B cell (primary cell): ENCODE data around the gene PTEN. TPM values are rescaled to one million over a fixed set of nuclear protein-coding genes. Genes with fewer than 3 reads are reported as not detected.

Source experiments
- ATAC-seq: fragments of 200-7000 bp; cut with Tn5 transposase; one replicate; pipeline ENCODE4 v1.10.0; 2021; ENCODE audit warnings: low read depth, mild to moderate bottlenecking, moderate number of reproducible peaks, moderate library complexity
- CTCF ChIA-PET: fragments of 350-600 bp; sonication (Branson Sonifier 250); formaldehyde crosslinking; loops from one replicate; lab custom pipeline; 2021; ENCODE audit warnings: antibody characterized with exemption, inconsistent platforms; lab: Charles Lee
- POLR2A ChIA-PET: fragments of 350-600 bp; sonication (Branson Sonifier 250); formaldehyde crosslinking; loops from one replicate; lab custom pipeline; 2021; ENCODE audit warnings: antibody characterized with exemption; lab: Charles Lee
- DNase-seq: peaks from one replicate; pipeline ENCODE4 v3.0.0; 2013
- H2AFZ ChIP-seq: 2 replicates; pipeline ENCODE4 v1.6.1; 2012; ENCODE audit warnings: mild to moderate bottlenecking, low read depth, low read length; ENCODE audit not compliant: insufficient read depth, poor library complexity, severe bottlenecking
- H3K27ac ChIP-seq, 2 donors: 1 replicate in 1 of 2; 2 replicates in 1 of 2; pipeline ENCODE4 v1.5.1; 2012 to 2013; ENCODE audit warnings: low read length in 2 of 2, mild to moderate bottlenecking in 2 of 2, moderate library complexity in 1 of 2
- H3K27me3 ChIP-seq, 4 experiments: fragments of 200-600 bp in 1 of 4; sonication (generic) in 1 of 4; replicated peaks in 1 of 4; 1 replicate in 2 of 4; 2 replicates in 2 of 4; pipeline versions ENCODE4 v1.6.1 to v1.7.0; 2013 to 2016; ENCODE audit warnings: low read length in 3 of 4, mild to moderate bottlenecking in 2 of 4, mixed read lengths in 1 of 4, moderate library complexity in 1 of 4; ENCODE audit not compliant: insufficient read depth in 4 of 4, control insufficient read depth in 3 of 4; ENCODE audit errors: control extremely low read depth in 1 of 4
- H3K36me3 ChIP-seq, 2 experiments: replicated peaks in 1 of 2; 1 replicate in 1 of 2; 2 replicates in 1 of 2; pipeline versions ENCODE4 v1.6.1 to v1.7.1; 2013; ENCODE audit warnings: low read length in 1 of 2; ENCODE audit not compliant: insufficient read depth in 2 of 2, control insufficient read depth in 1 of 2; ENCODE audit errors: control extremely low read depth in 1 of 2, extremely low read depth in 1 of 2
- H3K4me1 ChIP-seq, 2 donors: fragments of 200-600 bp in 1 of 2; sonication (generic) in 1 of 2; 1 replicate in 1 of 2; 2 replicates in 1 of 2; pipeline versions ENCODE4 v1.5.1 to v1.6.1; 2013 to 2017; ENCODE audit warnings: low read length in 2 of 2; ENCODE audit not compliant: control insufficient read depth in 2 of 2, insufficient read depth in 2 of 2
- H3K4me2 ChIP-seq: replicated peaks from 2 replicates; pipeline ENCODE3; 2012; ENCODE audit warnings: mild to moderate bottlenecking, low read depth, low read length; ENCODE audit not compliant: poor library complexity, severe bottlenecking
- H3K4me3 ChIP-seq, 5 experiments: fragments of 200-600 bp in 1 of 5; sonication (generic) in 1 of 5; 1 replicate in 3 of 5; 2 replicates in 2 of 5; pipeline versions ENCODE4 v1.5.1 to v1.7.0; 2011 to 2016; ENCODE audit warnings: low read length in 4 of 5, mild to moderate bottlenecking in 4 of 5, low read depth in 2 of 5, control low read depth in 1 of 5, moderate library complexity in 1 of 5; ENCODE audit not compliant: insufficient read depth in 1 of 5; ENCODE audit errors: control extremely low read depth in 1 of 5, extremely low read depth in 1 of 5
- H3K79me2 ChIP-seq: fragments of 200-600 bp; sonication (generic); one replicate; pipeline ENCODE4 v1.6.0; 2016; ENCODE audit warnings: low read length; ENCODE audit not compliant: control insufficient read depth, insufficient read depth
- H3K9ac ChIP-seq: fragments of 200-600 bp; sonication (generic); 2 replicates; pipeline ENCODE4 v1.6.1; 2017; ENCODE audit warnings: mild to moderate bottlenecking, low read length, moderate library complexity
- H3K9me3 ChIP-seq, 3 donors: one replicate each; pipeline versions ENCODE4 v1.6.1 to v1.7.1; 2013; ENCODE audit warnings: low read length in 2 of 3; ENCODE audit not compliant: control insufficient read depth in 2 of 3, insufficient read depth in 1 of 3; ENCODE audit errors: control extremely low read depth in 1 of 3
- H4K20me1 ChIP-seq: 2 replicates; pipeline ENCODE4 v1.6.0; 2012; ENCODE audit warnings: mild to moderate bottlenecking, low read length; ENCODE audit not compliant: insufficient read depth, control insufficient read depth, poor library complexity, severe bottlenecking
- H3K27ac Mint-ChIP-seq: one replicate; pipeline ENCODE4 v1.8.0; 2021; ENCODE audit warnings: mixed read lengths
- H3K27me3 Mint-ChIP-seq: one replicate; pipeline ENCODE4 v1.8.0; 2021; ENCODE audit warnings: mixed read lengths
- H3K4me1 Mint-ChIP-seq: one replicate; pipeline ENCODE4 v1.8.0; 2021; ENCODE audit warnings: mixed read lengths
- H3K4me3 Mint-ChIP-seq: one replicate; pipeline ENCODE4 v1.8.0; 2021; ENCODE audit warnings: mixed read lengths
- H3K9me3 Mint-ChIP-seq: one replicate; pipeline ENCODE4 v1.8.0; 2022; ENCODE audit warnings: mixed read lengths; ENCODE audit not compliant: insufficient read depth
- CTCF ChIP-seq: fragments of 200-600 bp; IDR thresholded peaks from one replicate; pipeline ENCODE4 v1.8.0; 2022; ENCODE audit warnings: antibody characterized with exemption, mild to moderate bottlenecking
- EZH2 ChIP-seq: IDR thresholded peaks from 2 replicates; pipeline ENCODE4 v1.6.1; 2012; ENCODE audit warnings: borderline replicate concordance, low read depth, mild to moderate bottlenecking, moderate library complexity, low read length; ENCODE audit not compliant: insufficient read depth, poor library complexity, severe bottlenecking
- WGBS: methylation state at CpG from one replicate; pipeline ENCODE4 v1.1.5; 2013; ENCODE audit warnings: missing lambda C conversion rate; ENCODE audit not compliant: insufficient coverage; 5-methylcytosine and 5-hydroxymethylcytosine counted together
- intact Hi-C: fragments of 100-400 bp; cut with micrococcal nuclease; formaldehyde crosslinking; loops from one replicate; pipeline ENCODE4 v1.10.0; 2022
- polyA plus RNA-seq: library from polyadenylated mRNA; depleted of rRNA; stranded (reverse); fragments of >200 nt; gene quantifications from 2 replicates; pipeline ENCODE4 v1.2.3, GENCODE V29; 2012
- total RNA-seq, 2 donors: library from RNA; stranded (reverse); fragments of 120-200 nt in 1 of 2; gene quantifications; 1 replicate in 1 of 2; 2 replicates in 1 of 2; pipeline versions ENCODE4 v1.2.3 to v1.2.4, GENCODE V29; 2013 to 2022

Gene PTEN
- total and polyA plus RNA-seq, 2 donors (not counting 1 experiment from before 2014, with no cell fraction given), result 15.2 to 114 TPM

GRCh38 chr10:87841186-87841585 lies 22.2 kb upstream of the PTEN start:
- no peak overlapping the region for H2AFZ ChIP-seq
- ATAC-seq (no peak), DNase-seq (no peak)
- Mint-ChIP-seq H3K9me3 (no peaks in the 10 kb centered on the region), H3K27ac (no peak overlapping the region), H3K27me3 (no peaks in the 10 kb centered on the region), H3K4me1 (peaks cover 6% of the 10 kb centered on the region), H3K4me3 (no peak overlapping the region)
- H3K27ac ChIP-seq, result no peak overlapping the region
- POLR2A ChIA-PET, result interaction anchor here (0.7 kb wide), 1 partner anchor 261 kb away, joined by 3 read pairs; no protein-coding TSS in a partner anchor
- no peak overlapping the region for H3K4me2 ChIP-seq
- H3K36me3 ChIP-seq, result no peaks in the 10 kb centered on the region
- no peak overlapping the region for H3K9ac ChIP-seq
- no peaks in the 10 kb centered on the region for H4K20me1 ChIP-seq
- H3K79me2 ChIP-seq, result no peaks in the 10 kb centered on the region
- H3K4me1 ChIP-seq, result peaks cover 8% of the 10 kb centered on the region in 2 donors
- intact Hi-C loops, result no loop called here
- CTCF ChIA-PET, result interaction anchor here (0.9 to 1.1 kb wide), 2 partner anchors 549 to 711 kb away, joined by 3 to 4 read pairs; no protein-coding TSS in a partner anchor
- no peak overlapping the region for H3K4me3 ChIP-seq
- H3K9me3 ChIP-seq, result no peaks in the 10 kb centered on the region
- 100% methylated on average over 2 of the region's 3 CpGs for whole genome bisulfite sequencing
- TF ChIP-seq EZH2 (no peak), CTCF (no peak)
- no peaks in the 10 kb centered on the region for H3K27me3 ChIP-seq

GRCh38 chr10:87842220-87842641 lies 21.2 kb upstream of the PTEN start:
- H4K20me1 ChIP-seq, result no peaks in the 10 kb centered on the region
- ATAC-seq (no peak), DNase-seq (no peak)
- Mint-ChIP-seq H3K4me3 (no peak overlapping the region), H3K27ac (no peak overlapping the region), H3K9me3 (no peaks in the 10 kb centered on the region), H3K27me3 (no peaks in the 10 kb centered on the region), H3K4me1 (peaks cover 5% of the 10 kb centered on the region)
- no peaks in the 10 kb centered on the region for H3K36me3 ChIP-seq
- no peaks in the 10 kb centered on the region for H3K9me3 ChIP-seq
- H3K9ac ChIP-seq, result no peak overlapping the region
- H3K27ac ChIP-seq, result no peak overlapping the region
- ChIA-PET POLR2A (interaction anchor here (0.7 kb wide), 2 partner anchors 30 to 383 kb away, joined by 4 read pairs; no protein-coding TSS in a partner anchor), CTCF (interaction anchor here (0.9 kb wide), 1 partner anchor 547 kb away, joined by 3 read pairs; no protein-coding TSS in a partner anchor)
- no peak overlapping the region for H3K4me3 ChIP-seq
- H3K4me1 ChIP-seq, result peaks cover 6 to 7% of the 10 kb centered on the region in 2 donors
- TF ChIP-seq EZH2, result no peak
- no peak for TF ChIP-seq CTCF
- intact Hi-C loops, result no loop called here
- H3K4me2 ChIP-seq, result no peak overlapping the region
- H3K27me3 ChIP-seq, result no peaks in the 10 kb centered on the region
- H3K79me2 ChIP-seq, result no peaks in the 10 kb centered on the region
- WGBS, result no CpG with 5 or more reads among the region's 1 CpG
- no peak overlapping the region for H2AFZ ChIP-seq
